ENCODE results near the gene MTHFD2L.
"Not testable (repeated sequence)": the region's sequence is repeated elsewhere in the genome, so short reads cannot be mapped to it uniquely, and the experiment has no call there.

MTHFD2L gene

GRCh38 chr4:74311696-74312313, 153.9 kb downstream of the MTHFD2L start:
- no peak for DNase-seq

GRCh38 chr4:74314329-74314728, 156.4 kb downstream of the MTHFD2L start:
- no peak for DNase-seq

- no peak for DNase-seq
Measured at GRCh38 chr4:74314944-74315343, 157.0 kb downstream of the MTHFD2L start.

GRCh38 chr4:74315376-74315775, 157.5 kb downstream of the MTHFD2L start:
- no peak for DNase-seq

DNA sequence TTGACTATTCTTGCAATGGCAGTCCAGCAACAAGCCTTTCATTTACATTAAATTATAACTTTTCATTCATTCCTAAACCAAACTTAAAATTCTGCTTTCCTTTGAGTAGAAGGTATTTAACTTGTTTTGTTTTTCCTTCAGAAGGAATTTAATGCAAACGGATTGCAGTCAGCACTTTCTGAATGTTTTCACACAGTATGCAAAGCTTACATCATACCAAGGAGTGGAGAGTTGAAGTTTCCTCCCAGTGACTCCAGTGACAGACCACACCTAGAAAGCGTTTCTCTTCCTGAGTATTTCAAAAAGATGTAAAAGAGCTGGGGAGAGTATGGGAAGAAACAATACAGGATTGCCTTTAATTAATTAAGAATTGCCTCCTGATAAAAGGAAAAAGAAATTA, 158.5 kb downstream of the MTHFD2L start:
- no peak for DNase-seq

GRCh38 chr4:74317616-74318246, 159.8 kb downstream of the MTHFD2L start:
- DNase-seq, result no peak

- no peak for DNase-seq
Measured at GRCh38 chr4:74318276-74318675, 160.4 kb downstream of the MTHFD2L start.

- DNase-seq, result no peak
Measured at GRCh38 chr4:74319470-74319869, 161.6 kb downstream of the MTHFD2L start.

GRCh38 chr4:74320559-74321118, 162.7 kb downstream of the MTHFD2L start:
- peak; percentile 66 for DNase-seq

- DNase-seq, result no peak
Measured at GRCh38 chr4:74322301-74322700, 164.4 kb downstream of the MTHFD2L start.

- DNase-seq, result no peak
Measured at GRCh38 chr4:74323663-74324062, 165.7 kb downstream of the MTHFD2L start.

GRCh38 chr4:74324262-74324661, 166.3 kb downstream of the MTHFD2L start:
- no peak for DNase-seq

- DNase-seq, result no peak
Measured at GRCh38 chr4:74325886-74326285, 168.0 kb downstream of the MTHFD2L start.

- DNase-seq, result no peak
Measured at GRCh38 chr4:74327762-74328161, 169.8 kb downstream of the MTHFD2L start.

GRCh38 chr4:74328501-74328900, 170.6 kb downstream of the MTHFD2L start:
- DNase-seq, result no peak

DNA sequence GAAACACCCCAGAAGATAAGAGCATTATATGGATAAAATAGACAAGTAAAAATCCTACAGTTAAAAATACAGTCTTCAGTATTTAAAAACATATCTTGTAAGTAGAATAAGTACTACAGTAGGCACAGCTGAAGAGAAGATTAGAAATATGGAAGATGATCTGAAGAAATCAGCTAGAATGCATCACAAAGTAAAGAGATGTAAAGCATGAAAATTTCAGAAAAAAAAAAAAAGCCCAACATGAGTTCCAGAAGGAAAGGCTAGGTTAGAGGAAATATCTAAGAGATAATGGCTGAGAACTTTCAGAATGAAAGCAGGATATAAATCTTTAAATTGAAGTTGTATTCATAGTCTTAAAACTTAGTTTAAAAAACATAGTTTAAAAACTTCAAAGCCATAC, 171.4 kb downstream of the MTHFD2L start:
- no peak for DNase-seq

GRCh38 chr4:74330295-74330750, 172.4 kb downstream of the MTHFD2L start:
- no peak for DNase-seq

GRCh38 chr4:74331252-74331651, 173.3 kb downstream of the MTHFD2L start:
- DNase-seq, result no peak

DNA sequence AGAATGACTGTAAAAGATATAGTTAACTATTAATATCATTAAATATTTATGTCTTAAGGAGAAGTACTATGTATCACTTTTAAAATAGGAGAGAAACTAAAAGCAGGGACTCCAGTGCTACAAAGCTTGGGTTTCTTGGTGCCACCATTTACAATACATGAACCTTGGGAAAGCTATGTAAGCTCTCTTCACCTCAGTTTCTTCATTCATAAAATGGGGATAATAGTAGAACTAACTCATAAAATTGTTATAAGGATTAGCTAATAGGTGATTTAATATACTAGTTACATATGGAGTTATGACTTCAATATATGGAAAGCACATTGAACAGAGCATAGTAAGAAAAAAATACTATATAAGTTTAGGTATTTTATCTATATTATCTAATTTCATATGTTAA, 174.0 kb downstream of the MTHFD2L start:
- no peak for DNase-seq

DNA sequence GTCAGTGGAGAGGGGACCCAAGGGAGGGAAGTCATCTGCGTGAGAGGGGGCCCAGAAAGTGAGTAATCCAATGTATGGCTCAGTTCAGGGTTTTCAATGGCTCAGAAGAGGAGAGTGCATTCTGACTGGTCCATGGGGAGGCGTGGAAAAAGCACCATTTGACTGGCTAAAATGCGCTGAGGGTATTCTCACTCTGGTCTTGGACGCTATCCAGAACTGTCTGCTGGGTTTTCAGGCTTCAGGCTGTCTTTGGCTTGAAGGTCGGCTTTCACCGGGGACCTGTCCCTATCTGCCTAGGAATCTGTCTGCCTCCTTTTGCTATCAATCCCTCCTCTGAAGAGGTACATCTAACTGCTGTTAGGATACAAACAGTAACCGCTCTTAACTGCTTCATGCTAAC, 176.7 kb downstream of the MTHFD2L start:
- no peak for DNase-seq

DNA sequence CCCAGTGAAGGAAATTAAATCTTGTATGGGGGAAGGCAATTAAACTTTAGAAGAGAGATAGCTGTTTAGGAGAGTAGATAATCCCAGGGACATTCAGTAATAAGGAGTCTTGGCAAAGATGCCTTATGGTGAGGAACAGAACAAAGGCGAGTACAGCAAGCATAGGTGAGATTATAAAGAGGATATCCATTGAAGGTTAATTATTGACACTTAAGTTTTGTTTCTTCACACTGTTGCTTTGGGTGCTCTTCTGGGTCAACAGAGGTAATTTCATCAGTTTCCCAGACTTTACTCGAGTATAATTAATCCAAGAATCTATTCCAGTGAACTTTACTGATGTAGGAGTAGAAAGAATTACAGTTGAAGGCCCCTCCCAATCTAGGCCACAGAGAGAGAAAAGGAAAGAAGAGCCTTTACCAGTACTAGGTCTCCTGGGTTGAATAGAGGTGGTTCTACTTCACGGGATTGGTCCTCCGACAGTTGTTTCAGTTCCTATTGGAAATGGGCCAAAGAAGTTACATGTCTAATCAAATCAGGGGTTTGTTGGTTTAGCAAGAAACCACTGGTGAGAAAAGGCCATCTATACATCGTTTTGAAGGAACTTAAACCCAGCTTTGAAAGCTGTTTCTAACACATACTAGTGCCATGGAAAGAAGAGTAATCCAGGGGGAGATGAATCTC, 177.6 kb downstream of the MTHFD2L start:
- DNase-seq, result no peak

- DNase-seq, result no peak
Measured at GRCh38 chr4:74338792-74339333, 180.9 kb downstream of the MTHFD2L start.

- DNase-seq, result no peak
Measured at GRCh38 chr4:74339501-74339900, 181.6 kb downstream of the MTHFD2L start.

GRCh38 chr4:74340421-74340820, 182.5 kb downstream of the MTHFD2L start:
- not testable (repeated sequence) for DNase-seq
